A204.1 (cell line): ENCODE results near the gene CWF19L2.
"Not testable (repeated sequence)": the region's sequence is repeated elsewhere in the genome, so short reads cannot be mapped to it uniquely, and the experiment has no call there.

Experiments used
- FAIRE-seq: peaks from 2 replicates; lab custom pipeline; 2012; peaks lifted over from hg19 to GRCh38; lab: Jason Lieb, UNC

CWF19L2 gene

GRCh38 chr11:107438148-107438547 lies 19.5 kb downstream of the CWF19L2 start:
- peak; percentile 82 for FAIRE-seq

GRCh38 chr11:107430525-107430924 lies 27.1 kb downstream of the CWF19L2 start:
- FAIRE-seq: no peak

GRCh38 chr11:107427569-107428180 lies 29.9 kb downstream of the CWF19L2 start:
- FAIRE-seq: no peak

- FAIRE-seq: no peak
Measured at GRCh38 chr11:107413352-107413751, 44.3 kb downstream of the CWF19L2 start.

DNA sequence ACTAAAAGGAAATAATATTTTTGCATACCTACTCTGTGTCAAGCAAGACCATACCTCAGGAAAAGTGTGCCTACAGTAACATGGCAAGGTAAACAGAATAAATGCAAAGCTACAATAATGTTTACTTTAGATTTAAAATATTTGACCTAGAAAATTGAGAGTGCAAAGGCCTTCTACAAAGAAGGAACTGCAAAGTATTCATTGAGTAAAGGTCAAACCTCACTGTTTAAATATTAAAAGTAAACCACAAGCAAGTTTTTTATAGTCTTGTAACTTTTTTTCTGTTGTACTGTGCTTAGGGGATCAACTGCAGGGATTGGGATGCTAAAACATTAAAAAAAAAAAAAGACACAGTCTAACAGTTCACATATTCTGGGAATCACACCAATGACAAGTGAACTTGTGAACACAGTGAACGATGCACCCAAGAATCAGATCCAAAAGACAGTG lies 48.8 kb downstream of the CWF19L2 start:
- no peak for FAIRE-seq

GRCh38 chr11:107405260-107405659 lies 52.4 kb downstream of the CWF19L2 start:
- no peak for FAIRE-seq

GRCh38 chr11:107401131-107401530 lies 56.5 kb downstream of the CWF19L2 start:
- not testable (repeated sequence) for FAIRE-seq

DNA sequence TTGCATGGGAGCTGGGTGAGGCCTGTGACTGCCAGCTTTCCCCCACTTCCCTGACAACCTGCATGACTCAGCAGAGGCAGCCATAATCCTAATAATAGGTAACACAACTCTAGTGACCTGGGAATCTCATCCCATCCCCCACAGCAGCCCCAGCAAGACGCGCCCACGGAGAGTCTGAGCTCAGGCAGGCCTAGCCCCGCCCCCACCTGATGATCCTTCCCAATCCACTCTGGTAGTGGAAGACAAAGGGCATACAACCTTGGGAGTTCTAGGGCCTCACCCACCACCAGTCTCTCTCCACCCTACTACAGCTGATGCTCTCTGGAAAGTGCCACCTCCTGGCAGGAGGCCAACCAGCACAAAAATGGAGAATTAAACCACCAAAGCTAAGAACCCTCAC lies 60.3 kb downstream of the CWF19L2 start:
- no peak for FAIRE-seq

DNA sequence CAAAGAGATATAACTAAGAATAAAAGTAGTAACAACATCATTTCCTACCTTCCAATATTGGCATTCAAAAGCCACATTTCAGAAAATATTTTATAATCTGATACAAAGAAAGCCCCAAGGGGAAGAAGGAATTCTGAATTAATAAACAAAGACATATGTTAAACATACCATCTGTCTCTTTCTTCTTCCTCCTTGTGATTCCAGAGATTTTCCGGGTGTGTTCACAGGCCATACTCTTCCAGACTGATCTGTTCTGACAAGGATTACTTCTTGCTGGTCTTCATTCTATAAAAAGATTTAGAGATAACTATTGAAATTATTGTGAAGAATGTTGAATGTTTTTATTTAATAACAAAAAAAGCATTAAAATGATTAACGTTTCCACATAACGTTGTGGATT lies 65.0 kb downstream of the CWF19L2 start:
- FAIRE-seq: no peak

DNA sequence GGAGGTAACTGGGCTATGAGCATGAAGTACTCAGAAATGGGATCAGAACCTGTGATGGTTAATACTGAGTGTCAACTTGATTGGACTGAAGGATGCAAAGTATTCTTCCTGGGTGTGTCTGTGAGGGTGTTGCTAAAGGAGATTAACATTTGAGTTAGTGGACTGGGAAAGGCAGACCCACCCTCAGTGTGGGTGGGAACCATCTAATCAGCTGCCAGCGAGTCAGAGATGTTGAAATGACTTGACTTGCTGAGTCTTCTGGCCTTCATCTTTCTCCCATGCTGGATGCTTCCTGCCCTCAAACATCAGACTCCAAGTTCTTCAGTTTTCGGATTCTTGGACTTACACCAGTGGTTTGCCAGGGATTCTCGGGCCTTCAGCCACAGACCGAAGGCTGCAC lies 66.9 kb downstream of the CWF19L2 start:
- not testable (repeated sequence) for FAIRE-seq

GRCh38 chr11:107387666-107388065 lies 70.0 kb downstream of the CWF19L2 start:
- no peak for FAIRE-seq

GRCh38 chr11:107385361-107385981 lies 72.2 kb downstream of the CWF19L2 start:
- FAIRE-seq: peak; percentile 83

GRCh38 chr11:107384144-107384852 lies 73.3 kb downstream of the CWF19L2 start:
- FAIRE-seq: no peak

GRCh38 chr11:107372439-107372838 lies 85.2 kb downstream of the CWF19L2 start:
- no peak for FAIRE-seq

GRCh38 chr11:107370390-107370789 lies 87.2 kb downstream of the CWF19L2 start:
- FAIRE-seq: no peak

DNA sequence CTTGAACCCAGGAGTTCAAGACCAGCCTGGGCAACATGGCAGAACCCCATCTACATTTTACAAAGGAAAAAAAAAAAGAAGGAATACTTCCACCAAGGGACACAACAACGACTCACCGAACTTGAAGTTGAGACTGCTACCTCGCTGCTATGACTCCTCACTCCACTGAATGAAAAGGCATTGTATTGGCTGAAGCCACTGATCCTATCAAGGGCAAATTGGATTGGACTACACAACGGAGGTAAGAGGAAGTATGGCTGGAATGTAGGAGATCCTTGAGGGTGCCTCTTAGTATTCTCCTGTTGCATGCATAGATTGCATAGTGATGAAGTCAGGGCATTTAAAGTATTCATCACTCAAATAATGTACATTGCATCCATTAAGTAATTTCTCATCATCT lies 97.9 kb downstream of the CWF19L2 start:
- no peak for FAIRE-seq

DNA sequence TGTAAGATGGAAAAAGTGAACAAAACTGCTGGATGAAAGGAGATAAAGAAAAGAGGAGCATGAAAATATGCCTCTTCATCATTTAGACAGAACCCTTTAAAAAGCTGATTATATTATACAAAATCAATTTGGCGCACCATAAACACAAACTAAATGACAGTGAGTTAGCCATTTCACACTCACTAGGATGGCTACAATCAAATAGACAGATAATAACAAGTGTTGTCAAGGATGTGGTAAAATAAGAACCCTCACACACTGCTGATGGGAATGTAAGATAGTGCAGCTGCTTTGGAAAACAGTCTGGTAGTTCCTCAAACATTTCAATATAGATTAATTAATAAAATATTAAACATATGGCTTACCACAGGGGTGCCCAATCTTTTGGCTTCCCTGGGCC lies 99.7 kb downstream of the CWF19L2 start:
- FAIRE-seq: no peak

GRCh38 chr11:107354780-107355179 lies 102.8 kb downstream of the CWF19L2 start:
- FAIRE-seq: no peak

DNA sequence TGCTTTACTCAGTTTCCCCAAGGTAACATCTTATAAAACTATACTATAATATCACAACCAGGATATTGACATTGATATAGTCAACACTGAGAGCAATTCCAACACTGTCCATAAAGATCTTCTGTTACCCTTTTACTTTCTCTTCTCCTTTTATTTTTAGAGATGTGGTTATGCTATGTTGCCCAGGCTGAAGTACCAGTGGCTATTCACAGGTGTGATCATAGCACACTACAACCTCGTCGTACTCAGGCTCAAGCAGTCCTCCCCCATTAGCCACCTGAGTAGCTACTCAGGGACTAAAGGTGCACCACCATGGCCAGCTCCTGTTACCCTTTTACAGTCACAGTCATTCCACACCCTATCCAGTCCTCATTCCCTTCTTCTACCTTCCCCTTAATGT lies 119.7 kb downstream of the CWF19L2 start:
- no peak for FAIRE-seq

- no peak for FAIRE-seq
Measured at GRCh38 chr11:107331728-107332127, 125.9 kb downstream of the CWF19L2 start.

DNA sequence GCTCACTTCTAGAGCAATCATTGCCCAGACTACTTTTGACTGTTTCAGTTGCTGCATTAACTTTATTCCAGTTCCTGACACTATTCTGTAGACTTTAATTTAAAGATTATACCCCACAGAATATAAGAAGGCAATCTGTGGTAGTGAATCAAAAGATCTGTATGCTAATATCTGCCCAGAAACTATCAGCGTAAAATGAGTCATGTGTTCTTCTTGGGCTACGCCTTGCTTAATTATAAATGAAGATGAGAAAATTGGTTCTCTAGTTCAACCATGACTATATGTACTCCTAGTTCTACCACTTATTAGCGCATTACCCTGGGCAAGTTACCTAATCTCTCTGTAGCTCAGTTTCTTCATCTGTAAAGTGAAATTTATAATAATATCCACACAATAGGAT lies 128.5 kb downstream of the CWF19L2 start:
- no peak for FAIRE-seq

GRCh38 chr11:107316426-107316825 lies 141.2 kb downstream of the CWF19L2 start:
- peak; percentile 14 for FAIRE-seq

DNA sequence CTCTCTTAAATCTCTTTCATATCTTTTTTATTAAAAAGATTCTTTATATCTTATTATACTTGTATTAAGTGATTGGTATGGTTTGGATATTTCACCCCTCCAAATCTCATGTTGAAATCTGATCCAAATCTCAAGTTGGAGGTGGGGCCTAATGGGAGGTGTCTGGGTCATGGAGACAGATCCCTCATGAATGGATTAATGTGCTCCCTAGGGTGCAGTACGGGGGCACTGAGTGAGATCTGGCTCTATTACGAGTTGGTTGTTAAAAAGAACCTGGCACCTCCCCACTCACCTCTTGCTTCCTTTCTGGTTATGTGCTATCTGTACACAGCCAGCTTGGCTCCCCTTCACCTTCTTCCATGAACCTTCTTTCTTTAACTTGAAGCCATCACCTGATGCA lies 149.6 kb downstream of the CWF19L2 start:
- no peak for FAIRE-seq

DNA sequence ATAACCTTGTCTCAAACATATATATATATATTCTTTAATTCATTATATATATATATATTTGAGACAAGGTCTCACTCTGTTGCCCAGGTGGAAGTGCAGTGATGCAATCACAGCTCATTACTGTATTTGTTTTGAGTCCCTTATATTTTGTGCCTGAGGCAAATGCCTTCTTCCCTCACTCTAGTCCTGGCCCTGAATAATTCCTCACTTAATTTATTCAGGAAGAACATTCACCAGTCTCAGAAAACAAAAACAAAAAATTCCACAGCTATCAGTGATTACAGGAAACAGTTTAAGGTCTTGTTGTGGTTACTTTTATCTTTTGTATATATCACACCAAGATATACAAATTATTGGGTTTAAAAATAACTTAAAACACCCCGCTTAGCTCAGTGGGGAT lies 155.7 kb downstream of the CWF19L2 start:
- no peak for FAIRE-seq
